Bronchial epithelial cell (primary cell): ENCODE results near the gene TAC3. TPM values are rescaled to one million over a fixed set of nuclear protein-coding genes. Genes with fewer than 3 reads are reported as not detected.

Experiments
- total RNA-seq: library from RNA; depleted of rRNA; stranded (reverse); fragments of >200 nt; gene quantifications from 2 replicates; pipeline ENCODE4 v1.2.1, GENCODE V29; 2014

Gene TAC3
- total RNA-seq, 1 donor from 2014 or later = not detected

Other genes with a start within 250 kb of the TAC3 start
- 0.26 and 4.9 TPM in 2 replicates for gene SDR9C7, start 82.1 kb downstream of the TAC3 start, total RNA-seq
- 0.51 and 1.6 TPM in 2 replicates for gene RDH16, start 58.9 kb downstream of the TAC3 start, total RNA-seq
- gene ZBTB39, start 10.0 kb downstream of the TAC3 start, total RNA-seq = 5.2 and 5.5 TPM in 2 replicates
- under 0.01 and 0.13 TPM in 2 replicates for gene MYO1A, start 33.6 kb upstream of the TAC3 start, total RNA-seq
- gene NEMP1, start 62.3 kb upstream of the TAC3 start, total RNA-seq = 4.2 and 5.2 TPM in 2 replicates
- gene NAB2, start 72.6 kb upstream of the TAC3 start, total RNA-seq = 33.0 and 40.5 TPM in 2 replicates
- 30.8 and 77.7 TPM in 2 replicates for gene STAT6, start 94.8 kb upstream of the TAC3 start, total RNA-seq
- gene LRP1, start 112.0 kb upstream of the TAC3 start, total RNA-seq = 24.5 and 44.2 TPM in 2 replicates
- gene LRP1-AS, start 131.1 kb upstream of the TAC3 start, total RNA-seq = not detected in 2 replicates
- 0.53 and 1.9 TPM in 2 replicates for gene NXPH4, start 200.3 kb upstream of the TAC3 start, total RNA-seq
- 357 and 413 TPM in 2 replicates for gene SHMT2, start 213.2 kb upstream of the TAC3 start, total RNA-seq
- gene STAC3, start 234.7 kb upstream of the TAC3 start, total RNA-seq = 0.26 and 0.51 TPM in 2 replicates